Activated T-helper 17 cell treated with anti-CD3 and anti-CD28 coated beads, Interleukin-2, amount 50 U/mL, for 72 hours (primary cell): ENCODE results near the gene FZD10. TPM values are rescaled to one million over a fixed set of nuclear protein-coding genes. Genes with fewer than 3 reads are reported as not detected.

Experiments used
- ATAC-seq: fragments of 150-1000 bp; cut with Tn5 transposase; replicated peaks from 2 replicates; pipeline ENCODE4 v1.10.0; 2021; ENCODE audit warnings: mild to moderate bottlenecking, moderate library complexity
- H3K27ac Mint-ChIP-seq: one replicate; pipeline ENCODE4 v1.8.0; 2022; ENCODE audit warnings: mixed read lengths
- H3K27me3 Mint-ChIP-seq: one replicate; pipeline ENCODE4 v1.8.0; 2022; ENCODE audit warnings: mixed read lengths
- H3K36me3 Mint-ChIP-seq: one replicate; pipeline ENCODE4 v1.8.0; 2022; ENCODE audit warnings: low read depth, mild to moderate bottlenecking, mixed read lengths
- H3K4me1 Mint-ChIP-seq: one replicate; pipeline ENCODE4 v1.8.0; 2022; ENCODE audit warnings: mixed read lengths
- H3K4me3 Mint-ChIP-seq: one replicate; pipeline ENCODE4 v1.8.0; 2022; ENCODE audit warnings: mild to moderate bottlenecking, mixed read lengths
- H3K9me3 Mint-ChIP-seq: one replicate; pipeline ENCODE4 v1.8.0; 2022; ENCODE audit warnings: mixed read lengths
- total RNA-seq, 2 donors: library from RNA; stranded (reverse); gene quantifications; one replicate each; pipeline ENCODE4 v1.2.3, GENCODE V29; 2022

The FZD10 gene, protein sequence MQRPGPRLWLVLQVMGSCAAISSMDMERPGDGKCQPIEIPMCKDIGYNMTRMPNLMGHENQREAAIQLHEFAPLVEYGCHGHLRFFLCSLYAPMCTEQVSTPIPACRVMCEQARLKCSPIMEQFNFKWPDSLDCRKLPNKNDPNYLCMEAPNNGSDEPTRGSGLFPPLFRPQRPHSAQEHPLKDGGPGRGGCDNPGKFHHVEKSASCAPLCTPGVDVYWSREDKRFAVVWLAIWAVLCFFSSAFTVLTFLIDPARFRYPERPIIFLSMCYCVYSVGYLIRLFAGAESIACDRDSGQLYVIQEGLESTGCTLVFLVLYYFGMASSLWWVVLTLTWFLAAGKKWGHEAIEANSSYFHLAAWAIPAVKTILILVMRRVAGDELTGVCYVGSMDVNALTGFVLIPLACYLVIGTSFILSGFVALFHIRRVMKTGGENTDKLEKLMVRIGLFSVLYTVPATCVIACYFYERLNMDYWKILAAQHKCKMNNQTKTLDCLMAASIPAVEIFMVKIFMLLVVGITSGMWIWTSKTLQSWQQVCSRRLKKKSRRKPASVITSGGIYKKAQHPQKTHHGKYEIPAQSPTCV
- not detected for total RNA-seq

DNA sequence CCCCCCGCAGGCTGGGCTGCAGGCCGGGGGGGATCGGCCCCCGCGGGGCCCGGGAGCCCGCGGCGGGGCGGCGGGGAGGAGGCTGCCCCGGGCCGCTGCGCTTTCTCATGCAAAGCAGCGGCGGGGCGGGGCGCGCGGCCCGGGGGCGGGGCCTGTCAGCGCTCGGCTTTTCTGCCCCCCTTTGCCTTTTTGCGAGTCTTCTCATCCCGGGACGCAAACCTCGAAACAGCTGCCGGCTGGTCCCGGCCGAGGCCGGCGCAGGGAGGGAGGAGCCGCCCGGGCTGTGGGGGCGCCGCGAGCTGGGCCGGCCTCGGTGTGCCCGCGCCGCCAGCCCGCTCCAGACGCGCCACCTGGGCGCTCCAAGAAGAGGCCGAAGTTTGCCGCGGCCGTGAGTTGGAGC lies at the start of gene FZD10:
FZD10 (plus strand) TSS at position 198 of the 400 bp plus-strand sequence. CDS start 479 bp downstream, outside the sequence.
- Mint-ChIP-seq H3K4me3 (no peak within 1 kb of the TSS), H3K36me3 (no peaks in the 10 kb centered on the region), H3K27ac (no peak within 1 kb of the TSS), H3K9me3 (no peaks in the 10 kb centered on the region), H3K4me1 (no peaks in the 10 kb centered on the region), H3K27me3 (peaks cover 24% of the 10 kb centered on the region)
- ATAC-seq: no peak

DNA sequence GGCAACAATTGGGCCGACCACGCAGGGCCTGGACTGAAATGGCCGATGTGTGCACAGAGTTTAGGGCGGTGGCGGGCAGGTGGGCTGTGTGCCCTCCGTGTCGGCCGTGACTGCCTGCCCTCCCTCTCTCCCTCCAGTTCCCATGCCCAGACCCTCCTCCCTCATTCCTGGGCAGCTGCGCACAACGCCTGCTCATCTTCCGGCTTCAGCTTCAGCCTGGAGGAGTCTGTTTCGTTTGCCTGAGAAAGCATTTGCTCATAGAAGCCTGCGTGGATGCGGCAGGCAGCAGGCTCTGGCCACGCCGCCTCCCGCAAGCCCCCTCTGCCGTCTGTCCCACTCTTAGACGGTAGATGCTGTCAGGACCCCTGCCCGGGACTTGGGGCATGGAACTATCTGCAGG lies 47.3 kb upstream of the FZD10 start:
- Mint-ChIP-seq H3K4me3 (no peak overlapping the region), H3K4me1 (no peaks in the 10 kb centered on the region), H3K9me3 (peaks cover 8% of the 10 kb centered on the region), H3K36me3 (no peaks in the 10 kb centered on the region), H3K27ac (no peak overlapping the region), H3K27me3 (peaks cover 10% of the 10 kb centered on the region)
- no peak for ATAC-seq

DNA sequence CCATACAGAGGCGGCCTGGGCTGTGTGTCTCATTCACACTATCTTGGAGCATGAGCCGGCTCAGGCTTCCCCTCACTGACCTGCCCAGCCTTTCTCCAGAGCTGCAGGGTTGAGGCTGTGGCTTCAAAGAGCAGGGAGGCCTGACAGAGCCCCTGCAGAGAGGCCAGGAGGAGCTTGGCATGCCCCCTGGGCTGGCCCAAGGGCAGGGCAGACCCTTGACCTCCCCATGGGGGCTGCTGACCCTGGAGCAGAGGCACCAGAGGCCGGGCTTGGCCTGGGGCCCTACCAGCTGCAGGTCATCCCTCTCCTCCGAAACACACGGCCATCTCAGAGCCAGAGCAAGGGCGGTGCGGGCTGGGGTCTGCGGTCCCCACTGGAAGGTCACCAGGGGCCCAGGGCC lies 46.6 kb upstream of the FZD10 start:
- Mint-ChIP-seq H3K27me3 (peaks cover 4% of the 10 kb centered on the region), H3K36me3 (no peaks in the 10 kb centered on the region), H3K9me3 (peaks cover 3% of the 10 kb centered on the region), H3K27ac (no peak overlapping the region), H3K4me3 (no peak overlapping the region), H3K4me1 (no peaks in the 10 kb centered on the region)
- ATAC-seq: no peak

DNA sequence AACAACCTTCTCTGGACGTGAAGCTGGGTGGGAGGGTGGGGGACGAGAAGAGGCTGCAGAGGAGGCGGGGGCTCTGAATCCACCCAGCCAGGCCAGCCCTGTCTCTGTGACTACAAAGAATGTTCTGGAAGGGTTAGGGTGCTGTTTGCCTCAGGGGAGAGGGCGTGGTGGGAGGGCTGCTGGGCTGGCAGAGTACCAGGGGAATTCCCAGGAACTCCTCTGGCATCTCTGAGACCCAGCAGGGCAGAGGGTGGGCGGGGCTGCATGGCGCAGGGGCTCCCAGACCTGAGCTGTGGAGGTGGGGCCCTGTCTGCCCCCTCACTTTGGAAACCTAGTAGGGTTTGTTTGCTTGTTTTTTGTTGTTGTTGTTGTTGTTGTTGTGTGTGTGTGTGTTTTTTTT lies 45.5 kb upstream of the FZD10 start:
- Mint-ChIP-seq H3K27ac (no peak overlapping the region), H3K9me3 (no peaks in the 10 kb centered on the region), H3K27me3 (peaks cover 4% of the 10 kb centered on the region), H3K4me1 (no peaks in the 10 kb centered on the region), H3K36me3 (no peaks in the 10 kb centered on the region), H3K4me3 (no peak overlapping the region)
- ATAC-seq: no peak

- no peak for ATAC-seq
- H3K4me1 Mint-ChIP-seq: no peaks in the 10 kb centered on the region
Observed at GRCh38 chr12:130117233-130117632, 45.0 kb upstream of the FZD10 start.

DNA sequence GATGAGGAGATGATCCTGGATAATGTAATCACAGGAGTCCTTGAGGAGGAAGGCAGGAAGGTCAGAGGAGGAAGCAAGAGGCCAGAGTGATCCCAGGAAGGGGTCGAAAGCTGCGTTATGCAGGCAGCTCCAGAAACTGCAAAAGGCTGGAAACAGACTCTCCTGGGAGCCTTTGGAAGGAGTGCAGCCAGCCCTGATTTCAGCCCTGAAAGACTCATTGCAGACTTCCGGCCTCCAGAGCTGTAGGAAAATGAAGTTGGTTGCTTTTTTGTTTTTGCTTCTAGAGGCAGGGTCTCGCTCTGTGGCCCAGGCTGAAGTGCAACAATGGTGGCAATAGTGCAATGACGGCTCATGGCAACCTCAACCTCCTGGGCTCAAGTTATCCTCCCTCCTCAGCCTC lies 44.6 kb upstream of the FZD10 start:
- Mint-ChIP-seq H3K27ac (no peak overlapping the region), H3K9me3 (no peaks in the 10 kb centered on the region), H3K27me3 (peaks cover 4% of the 10 kb centered on the region), H3K36me3 (no peaks in the 10 kb centered on the region), H3K4me3 (no peak overlapping the region), H3K4me1 (no peaks in the 10 kb centered on the region)
- no peak for ATAC-seq

More at GRCh38 chr12:130117233-130117632, 45.0 kb upstream of the FZD10 start:
- Mint-ChIP-seq H3K27me3 (peaks cover 4% of the 10 kb centered on the region), H3K36me3 (no peaks in the 10 kb centered on the region), H3K4me3 (no peak overlapping the region), H3K9me3 (no peaks in the 10 kb centered on the region), H3K27ac (no peak overlapping the region)

- H3K36me3 Mint-ChIP-seq: no peaks in the 10 kb centered on the region
- peaks cover 4% of the 10 kb centered on the region for H3K27me3 Mint-ChIP-seq
- H3K4me3 Mint-ChIP-seq: no peak overlapping the region
- no peak for ATAC-seq
- no peaks in the 10 kb centered on the region for H3K4me1 Mint-ChIP-seq
- no peaks in the 10 kb centered on the region for H3K9me3 Mint-ChIP-seq
- H3K27ac Mint-ChIP-seq: no peak overlapping the region
Observed at GRCh38 chr12:130118181-130118580, 44.1 kb upstream of the FZD10 start.

DNA sequence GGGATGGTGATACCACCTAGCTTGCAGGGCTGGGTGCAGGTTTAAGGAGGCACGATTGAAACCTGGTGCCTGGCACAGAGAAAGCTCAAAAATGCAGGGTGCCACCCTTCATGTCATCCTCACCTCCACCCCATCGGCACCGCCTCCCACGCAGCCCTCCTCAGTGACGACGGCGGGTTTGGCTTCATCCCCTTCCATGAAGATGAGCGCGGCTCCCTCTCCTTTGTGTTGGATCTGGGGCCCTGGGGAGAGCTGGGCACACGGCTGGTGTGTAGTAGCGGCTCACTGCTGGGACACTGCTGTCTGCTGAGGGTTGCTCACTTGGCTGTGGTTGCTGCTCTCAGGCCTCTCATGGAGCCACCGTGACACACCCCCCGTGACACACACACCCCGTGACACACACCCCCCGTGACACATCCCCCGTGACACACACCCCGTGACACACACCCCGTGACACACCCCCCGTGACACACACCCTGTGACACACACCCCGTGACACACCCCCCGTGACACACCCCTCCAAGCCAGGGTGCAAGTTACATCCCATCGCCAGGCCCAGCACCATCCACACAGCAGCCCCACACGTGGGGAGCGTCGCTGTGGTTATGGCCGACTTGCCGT lies 42.9 kb upstream of the FZD10 start:
- H3K4me3 Mint-ChIP-seq: no peak overlapping the region
- ATAC-seq: no peak
- no peaks in the 10 kb centered on the region for H3K4me1 Mint-ChIP-seq
- H3K27me3 Mint-ChIP-seq: peaks cover 4% of the 10 kb centered on the region
- no peaks in the 10 kb centered on the region for H3K36me3 Mint-ChIP-seq
- H3K9me3 Mint-ChIP-seq: no peaks in the 10 kb centered on the region
- no peak overlapping the region for H3K27ac Mint-ChIP-seq

DNA sequence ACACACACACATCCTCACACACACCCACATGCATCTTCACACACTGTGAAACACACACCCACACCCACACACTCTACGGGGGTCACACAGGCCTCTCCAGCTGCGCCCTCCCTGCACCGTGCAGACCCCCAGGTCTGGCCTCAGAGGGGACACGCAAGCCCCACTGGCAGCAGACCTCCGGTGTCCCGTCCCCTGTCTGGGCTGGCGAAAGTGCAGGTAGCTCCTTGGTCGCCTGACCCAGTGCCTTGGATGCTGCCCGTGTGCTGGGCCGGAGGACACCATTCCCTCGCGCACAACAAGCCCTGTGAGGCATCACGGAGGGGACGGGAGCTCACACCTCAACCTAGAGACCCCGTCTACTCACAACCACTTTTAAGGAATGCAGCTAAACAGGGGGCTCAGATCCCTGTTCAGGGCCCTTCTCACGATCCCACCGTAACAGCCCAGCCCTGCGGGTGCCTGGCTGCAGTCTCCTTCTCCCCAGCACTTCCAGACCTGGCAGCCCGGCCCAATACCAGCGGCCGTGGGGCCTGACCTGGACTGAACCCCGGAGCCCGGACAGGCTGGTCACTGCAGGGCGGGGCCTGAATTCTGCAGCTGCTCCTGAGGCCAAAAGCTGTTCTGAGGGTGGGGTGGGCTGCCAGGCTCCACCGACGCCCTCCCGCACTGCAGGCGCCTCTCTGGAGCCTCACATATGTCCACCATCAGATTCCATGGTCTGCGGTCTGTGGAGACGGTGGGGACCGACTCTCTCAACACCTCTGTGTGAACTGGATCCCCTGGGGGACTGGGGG lies 42.1 kb upstream of the FZD10 start:
- Mint-ChIP-seq H3K36me3 (no peaks in the 10 kb centered on the region), H3K4me1 (no peaks in the 10 kb centered on the region), H3K27ac (no peak overlapping the region), H3K4me3 (no peak overlapping the region), H3K9me3 (no peaks in the 10 kb centered on the region), H3K27me3 (peaks cover 4% of the 10 kb centered on the region)
- no peak for ATAC-seq

DNA sequence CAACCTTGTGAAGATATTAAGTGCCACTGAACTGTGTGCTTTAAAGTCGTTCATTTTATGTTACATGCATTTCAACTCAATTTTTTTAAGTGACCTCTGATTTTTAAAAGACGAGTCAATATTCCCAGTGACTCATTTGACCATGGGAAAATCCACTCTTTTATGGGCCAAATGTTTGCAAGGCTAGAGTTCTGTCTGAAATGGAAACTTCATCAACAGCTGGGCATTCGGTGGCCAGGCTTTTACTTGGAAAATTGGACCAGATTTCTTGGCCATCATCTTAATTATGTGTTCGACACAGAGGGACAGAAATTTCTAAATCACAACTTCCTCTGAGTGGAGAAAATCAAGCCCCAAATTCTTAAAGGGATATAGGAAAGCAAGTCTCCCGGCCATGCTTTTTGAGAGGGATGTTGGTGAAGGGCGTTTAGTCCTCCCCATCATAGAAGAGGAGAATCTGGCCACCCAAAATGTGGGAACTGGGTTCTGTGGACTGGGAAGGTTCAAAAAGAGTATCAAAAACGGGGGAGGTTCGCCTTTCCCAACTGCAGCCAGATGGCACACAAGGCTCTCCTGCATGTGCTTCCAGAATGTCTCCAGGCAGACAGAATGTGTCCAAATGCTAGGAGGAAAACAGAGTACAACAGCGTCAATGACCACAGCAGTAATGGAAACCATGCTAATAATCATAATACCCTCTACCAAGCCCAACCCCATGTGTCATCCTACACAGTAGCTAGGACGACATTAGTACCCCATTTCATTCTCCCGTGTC lies 40.9 kb upstream of the FZD10 start:
- H3K9me3 Mint-ChIP-seq: no peaks in the 10 kb centered on the region
- H3K36me3 Mint-ChIP-seq: no peaks in the 10 kb centered on the region
- H3K4me3 Mint-ChIP-seq: no peak overlapping the region
- H3K4me1 Mint-ChIP-seq: no peaks in the 10 kb centered on the region
- no peak overlapping the region for H3K27ac Mint-ChIP-seq
- peaks cover 4% of the 10 kb centered on the region for H3K27me3 Mint-ChIP-seq
- no peak for ATAC-seq

DNA sequence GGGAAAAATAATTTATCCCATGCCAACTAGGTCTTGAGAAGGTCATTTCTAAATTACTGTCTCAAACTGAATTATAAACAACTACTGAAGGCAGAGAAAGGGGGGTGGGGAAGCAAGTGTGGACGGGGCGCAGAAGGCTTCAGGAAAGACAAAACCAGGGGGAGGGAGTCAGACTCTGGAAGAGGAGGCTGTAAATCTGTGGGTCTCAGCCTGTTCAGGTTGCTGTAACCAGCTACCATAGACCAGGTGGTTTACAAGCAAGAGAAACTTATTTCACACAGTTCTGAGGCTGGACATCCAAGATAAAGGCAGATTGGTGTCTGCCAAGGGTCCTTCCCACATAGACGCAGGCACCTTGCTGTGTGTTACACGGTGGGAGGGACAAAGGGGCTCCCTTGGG lies 39.9 kb upstream of the FZD10 start:
- Mint-ChIP-seq H3K27me3 (peaks cover 4% of the 10 kb centered on the region), H3K36me3 (no peaks in the 10 kb centered on the region), H3K4me3 (no peak overlapping the region), H3K27ac (no peak overlapping the region), H3K9me3 (no peaks in the 10 kb centered on the region), H3K4me1 (no peaks in the 10 kb centered on the region)
- no peak for ATAC-seq

- Mint-ChIP-seq H3K27ac (no peak overlapping the region), H3K27me3 (peaks cover 4% of the 10 kb centered on the region), H3K4me3 (no peak overlapping the region), H3K36me3 (no peaks in the 10 kb centered on the region), H3K4me1 (no peaks in the 10 kb centered on the region), H3K9me3 (peaks cover 2% of the 10 kb centered on the region)
- ATAC-seq: no peak
Observed at GRCh38 chr12:130124106-130124505, 38.2 kb upstream of the FZD10 start.

- H3K9me3 Mint-ChIP-seq: peaks cover 5% of the 10 kb centered on the region
- ATAC-seq: no peak
- no peak overlapping the region for H3K4me3 Mint-ChIP-seq
- H3K36me3 Mint-ChIP-seq: no peaks in the 10 kb centered on the region
- H3K27ac Mint-ChIP-seq: no peak overlapping the region
- H3K27me3 Mint-ChIP-seq: peaks cover 4% of the 10 kb centered on the region
- no peaks in the 10 kb centered on the region for H3K4me1 Mint-ChIP-seq
Observed at GRCh38 chr12:130124605-130125244, 37.5 kb upstream of the FZD10 start.
